OCI-LY1 (cell line): Measurements from ENCODE around the gene IRF2BP2.

Experiments
- H2AFZ ChIP-seq: fragments of 200-600 bp; sonication (generic), shearing (Covaris generic); 2 replicates; pipeline ENCODE4 v1.6.0; 2014; ENCODE audit warnings: antibody characterized with exemption, mild to moderate bottlenecking, low read length
- H3F3A ChIP-seq: fragments of 200-600 bp; sonication (generic), shearing (Covaris generic); 2 replicates; pipeline ENCODE4 v1.6.0; 2014; ENCODE audit warnings: mild to moderate bottlenecking, antibody characterized with exemption, low read length, moderate library complexity; ENCODE audit not compliant: insufficient read depth
- H3K27ac ChIP-seq: fragments of 200-600 bp; sonication (generic); 2 replicates; pipeline ENCODE4 v1.5.1; 2014; ENCODE audit warnings: low read length, mixed run types, mild to moderate bottlenecking, low read depth; ENCODE audit not compliant: poor library complexity, severe bottlenecking
- H3K27me3 ChIP-seq: fragments of 200-600 bp; sonication (generic); 2 replicates; pipeline ENCODE4 v1.6.0; 2014; ENCODE audit warnings: antibody characterized with exemption, mild to moderate bottlenecking, low read length, moderate library complexity; ENCODE audit not compliant: insufficient read depth
- H3K36me3 ChIP-seq: fragments of 200-600 bp; sonication (generic); 2 replicates; pipeline ENCODE4 v1.6.1; 2014; ENCODE audit warnings: mild to moderate bottlenecking, antibody characterized with exemption, low read length, moderate library complexity, mixed read lengths; ENCODE audit not compliant: insufficient read depth
- H3K4me1 ChIP-seq: fragments of 200-600 bp; sonication (generic); 2 replicates; pipeline ENCODE4 v1.5.1; 2014; ENCODE audit warnings: mild to moderate bottlenecking, low read length, moderate library complexity; ENCODE audit not compliant: insufficient read depth, severe bottlenecking
- H3K4me2 ChIP-seq: fragments of 200-600 bp; sonication (generic), shearing (Covaris generic); 2 replicates; pipeline ENCODE4 v1.6.1; 2014; ENCODE audit warnings: low read length
- H3K4me3 ChIP-seq: fragments of 200-600 bp; sonication (generic); 2 replicates; pipeline ENCODE4 v1.5.1; 2014; ENCODE audit warnings: low read length, low read depth, mild to moderate bottlenecking, mixed read lengths; ENCODE audit not compliant: poor library complexity, severe bottlenecking
- H3K79me2 ChIP-seq: fragments of 200-600 bp; shearing (Covaris generic); 2 replicates; pipeline ENCODE4 v1.6.1; 2016; ENCODE audit warnings: mixed run types, low read length, mixed read lengths; ENCODE audit not compliant: insufficient read depth
- H3K9ac ChIP-seq: fragments of 200-600 bp; sonication (generic), shearing (Covaris generic); 2 replicates; pipeline ENCODE4 v1.6.1; 2014; ENCODE audit warnings: mild to moderate bottlenecking, low read length, mixed read lengths
- H3K9me2 ChIP-seq: fragments of 200-600 bp; sonication (generic), shearing (Covaris generic); 2 replicates; pipeline ENCODE4 v1.6.1; 2014; ENCODE audit warnings: low read depth, mild to moderate bottlenecking, low read length, mixed read lengths
- H3K9me3 ChIP-seq: fragments of 200-600 bp; shearing (Covaris generic); 2 replicates; pipeline ENCODE4 v1.6.1; 2014; ENCODE audit warnings: low read length, mixed read lengths
- H4K20me1 ChIP-seq: fragments of 200-600 bp; sonication (generic), shearing (Covaris generic); 2 replicates; pipeline ENCODE4 v1.6.0; 2016; ENCODE audit warnings: mild to moderate bottlenecking, low read length; ENCODE audit not compliant: insufficient read depth
- EZH2 ChIP-seq: fragments of 200-600 bp; sonication (generic), shearing (Covaris generic); IDR thresholded peaks from 2 replicates; pipeline ENCODE4 v1.8.0; 2017; ENCODE audit warnings: borderline replicate concordance, mixed run types, mild to moderate bottlenecking, antibody characterized with exemption, low read length, moderate library complexity, mixed read lengths
- TF ChIP-seq, protein P1 (sequence below): fragments of 200-600 bp; sonication (generic), shearing (Covaris generic); IDR thresholded peaks from 2 replicates; pipeline ENCODE4 v1.5.1; 2017; ENCODE audit warnings: mild to moderate bottlenecking, antibody characterized with exemption, low read length, moderate library complexity, mixed read lengths

The IRF2BP2 gene

DNA sequence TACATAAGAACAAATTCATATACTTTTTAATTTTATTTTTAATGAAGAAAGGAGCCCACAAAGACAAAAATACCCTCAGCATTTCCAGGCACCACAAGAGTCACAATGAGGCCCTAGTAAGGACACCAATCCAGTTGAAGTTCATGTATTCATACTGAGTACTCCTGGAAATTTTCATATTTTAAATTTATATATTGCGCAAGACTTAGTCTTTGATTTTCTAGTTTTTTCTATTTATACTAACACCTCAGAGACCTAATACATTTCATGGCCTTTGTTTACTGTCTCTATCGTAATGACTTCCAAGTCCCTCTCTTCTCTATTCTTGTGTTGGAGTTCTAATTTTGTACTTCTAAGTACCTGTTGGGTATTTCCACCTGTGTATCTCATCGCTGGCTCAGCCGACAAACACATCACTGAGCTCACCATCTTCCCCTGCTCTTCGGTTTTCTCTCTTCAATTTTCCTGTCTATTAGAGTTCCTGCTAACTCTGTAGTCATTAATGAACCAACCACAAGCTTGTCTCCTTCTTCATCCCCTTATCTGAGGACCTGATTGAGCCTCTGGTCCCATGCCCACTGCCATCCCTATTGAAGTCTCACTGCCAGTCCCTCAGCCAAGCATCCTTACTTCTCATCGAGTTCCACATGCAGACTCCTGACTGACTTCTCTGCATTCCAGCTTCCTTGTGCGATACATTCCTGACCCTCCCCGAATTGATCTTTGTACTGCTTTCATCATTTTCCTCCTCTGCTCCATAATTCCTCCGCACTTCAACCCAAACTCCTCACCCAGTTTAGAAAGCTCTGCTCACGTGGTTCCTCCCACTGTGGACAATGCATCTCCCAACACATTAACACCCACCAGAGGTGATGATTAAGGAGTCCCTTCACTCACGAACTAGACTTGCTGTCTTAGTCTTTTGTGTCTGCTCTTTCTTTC lies 17.3 kb upstream of the IRF2BP2 start:
- Histone ChIP-seq H3K9ac (no peak overlapping the region), H3K79me2 (no peaks in the 10 kb centered on the region), H3F3A (no peaks in the 10 kb centered on the region), H3K4me3 (no peak overlapping the region), H3K9me3 (no peaks in the 10 kb centered on the region), H3K9me2 (no peaks in the 10 kb centered on the region), H2AFZ (no peak overlapping the region), H4K20me1 (no peaks in the 10 kb centered on the region), H3K36me3 (no peaks in the 10 kb centered on the region; the same call in 1 of the 2 replicates), H3K27ac (no peak overlapping the region), H3K27me3 (no peaks in the 10 kb centered on the region), H3K4me1 (peaks cover 12% of the 10 kb centered on the region), H3K4me2 (no peak overlapping the region)
- TF ChIP-seq, protein P1, sequence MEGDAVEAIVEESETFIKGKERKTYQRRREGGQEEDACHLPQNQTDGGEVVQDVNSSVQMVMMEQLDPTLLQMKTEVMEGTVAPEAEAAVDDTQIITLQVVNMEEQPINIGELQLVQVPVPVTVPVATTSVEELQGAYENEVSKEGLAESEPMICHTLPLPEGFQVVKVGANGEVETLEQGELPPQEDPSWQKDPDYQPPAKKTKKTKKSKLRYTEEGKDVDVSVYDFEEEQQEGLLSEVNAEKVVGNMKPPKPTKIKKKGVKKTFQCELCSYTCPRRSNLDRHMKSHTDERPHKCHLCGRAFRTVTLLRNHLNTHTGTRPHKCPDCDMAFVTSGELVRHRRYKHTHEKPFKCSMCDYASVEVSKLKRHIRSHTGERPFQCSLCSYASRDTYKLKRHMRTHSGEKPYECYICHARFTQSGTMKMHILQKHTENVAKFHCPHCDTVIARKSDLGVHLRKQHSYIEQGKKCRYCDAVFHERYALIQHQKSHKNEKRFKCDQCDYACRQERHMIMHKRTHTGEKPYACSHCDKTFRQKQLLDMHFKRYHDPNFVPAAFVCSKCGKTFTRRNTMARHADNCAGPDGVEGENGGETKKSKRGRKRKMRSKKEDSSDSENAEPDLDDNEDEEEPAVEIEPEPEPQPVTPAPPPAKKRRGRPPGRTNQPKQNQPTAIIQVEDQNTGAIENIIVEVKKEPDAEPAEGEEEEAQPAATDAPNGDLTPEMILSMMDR, result no peak
- no peak for TF ChIP-seq EZH2

DNA sequence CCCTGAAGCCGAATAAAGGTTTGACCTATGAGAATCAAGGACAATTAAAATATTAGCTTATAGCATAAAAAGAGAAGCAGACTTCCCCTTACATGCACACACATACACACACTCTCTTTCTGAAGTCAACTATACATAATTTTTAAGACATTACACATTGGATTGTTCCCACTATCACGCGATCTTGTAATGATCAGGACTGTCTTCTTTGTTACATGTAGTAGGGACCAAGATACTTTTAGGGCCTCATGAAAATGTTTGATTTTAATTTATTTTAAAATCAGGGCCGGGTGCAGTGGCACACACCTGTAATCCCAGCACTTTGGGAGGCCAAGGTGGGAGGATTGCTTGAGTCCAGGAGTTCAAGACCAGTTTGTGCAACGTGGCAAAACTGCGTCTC lies 16.4 kb upstream of the IRF2BP2 start:
- Histone ChIP-seq H2AFZ (no peak overlapping the region), H3K9me2 (no peaks in the 10 kb centered on the region), H4K20me1 (no peaks in the 10 kb centered on the region), H3K9me3 (no peaks in the 10 kb centered on the region), H3K4me1 (peaks cover 12% of the 10 kb centered on the region), H3F3A (no peaks in the 10 kb centered on the region), H3K27ac (no peak overlapping the region), H3K79me2 (no peaks in the 10 kb centered on the region), H3K36me3 (no peaks in the 10 kb centered on the region; the same call in 1 of the 2 replicates), H3K9ac (no peak overlapping the region), H3K4me2 (no peak overlapping the region), H3K4me3 (no peak overlapping the region), H3K27me3 (no peaks in the 10 kb centered on the region)
- TF ChIP-seq, protein P1, result no peak
- TF ChIP-seq EZH2, result no peak

DNA sequence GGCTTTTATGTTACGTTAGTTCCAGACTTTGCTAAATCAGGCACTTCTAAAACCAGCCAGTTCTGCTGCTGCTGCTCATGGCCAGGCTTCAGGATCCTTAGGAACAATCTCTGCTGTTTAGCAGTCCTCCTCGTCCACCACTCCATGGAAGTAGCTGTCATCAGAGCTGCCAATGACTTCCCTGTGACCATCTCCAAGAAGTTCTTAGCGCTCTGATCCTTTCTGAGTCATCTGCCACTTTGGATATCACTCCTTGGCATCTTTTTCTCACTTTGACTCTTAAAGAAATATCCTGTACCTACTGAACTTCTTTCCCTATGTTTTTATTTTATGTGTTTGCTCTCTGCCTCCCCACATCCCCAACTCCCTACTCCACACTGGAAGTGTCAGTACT lies 14.7 kb upstream of the IRF2BP2 start:
- Histone ChIP-seq H3K4me2 (no peak overlapping the region), H3K9ac (no peak overlapping the region), H2AFZ (no peak overlapping the region), H3K27ac (no peak overlapping the region), H4K20me1 (no peaks in the 10 kb centered on the region), H3K79me2 (no peaks in the 10 kb centered on the region), H3K9me2 (no peaks in the 10 kb centered on the region), H3K4me3 (no peak overlapping the region), H3K27me3 (no peaks in the 10 kb centered on the region), H3F3A (no peaks in the 10 kb centered on the region), H3K4me1 (peaks cover 19% of the 10 kb centered on the region), H3K9me3 (no peaks in the 10 kb centered on the region), H3K36me3 (no peaks in the 10 kb centered on the region; the same call in 1 of the 2 replicates)
- TF ChIP-seq, protein P1, result no peak
- no peak for TF ChIP-seq EZH2
